ENCODE results near the gene VASP. TPM values are rescaled to one million over a fixed set of nuclear protein-coding genes. Genes with fewer than 3 reads are reported as not detected.
A peak's percentile ranks its signal among the peaks of the same experiment; 100 is the strongest.

The VASP gene
- total RNA-seq, 6 experiments from 2014 or later = 19.4 to 64.1 (median 30.6) TPM

DNA sequence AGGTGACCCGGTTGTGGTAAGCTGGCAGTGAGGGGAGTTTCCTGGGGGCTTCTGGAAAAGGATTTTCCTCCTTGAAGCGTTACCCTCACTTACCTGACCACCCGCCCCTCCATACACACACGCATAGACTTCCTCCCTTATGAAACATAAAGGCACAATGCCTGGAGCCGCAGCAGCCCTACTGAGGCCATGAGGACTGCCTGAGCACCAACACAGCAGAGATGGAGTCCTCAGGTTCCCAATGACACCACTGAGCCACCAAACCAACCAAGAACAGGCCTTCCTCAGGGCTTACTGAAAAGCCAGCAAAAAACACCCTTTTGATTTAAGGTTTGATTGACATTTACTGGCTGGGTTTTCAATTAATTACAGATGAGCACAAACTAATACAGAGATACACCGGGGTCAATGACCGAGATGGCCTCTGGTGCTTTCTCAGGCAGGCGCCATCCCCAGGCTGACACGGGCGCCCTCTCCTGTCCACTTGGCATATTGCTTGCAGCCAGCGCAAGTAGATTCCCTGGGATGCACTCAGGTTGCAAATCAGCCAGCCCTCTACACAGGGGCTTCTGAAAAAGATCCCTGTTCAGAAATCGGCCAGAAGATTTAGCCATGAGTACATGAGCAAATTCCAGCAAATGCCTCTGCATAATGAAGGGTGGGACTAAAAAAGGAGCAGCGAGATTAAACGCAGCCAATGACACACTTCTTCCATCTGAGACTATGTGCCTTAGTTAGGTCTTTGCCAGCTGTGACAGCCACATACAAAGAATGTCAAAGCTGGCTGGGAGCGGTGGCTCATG is 62.5 kb downstream of the VASP start:
- H3K36me3 ChIP-seq = no peaks in the 10 kb centered on the region
- H3K27me3 ChIP-seq = no peaks in the 10 kb centered on the region
- peak overlapping the region in 2 of 3 donors; percentile 32 to 34 for H3K27ac ChIP-seq
- intact Hi-C loops (cut with DNase I) = loop anchor here (5.0 to 10.0 kb wide), 2 partner anchors 45 to 48 kb away; no protein-coding TSS in a partner anchor
- ATAC-seq (peak; percentile 92 to 99 (median 95)), DNase-seq (peak; percentile 76 to 83 (median 82))
- no peak for TF ChIP-seq POLR2A (IDR thresholded peaks at IDR 0.05)
- TF ChIP-seq, protein P1, sequence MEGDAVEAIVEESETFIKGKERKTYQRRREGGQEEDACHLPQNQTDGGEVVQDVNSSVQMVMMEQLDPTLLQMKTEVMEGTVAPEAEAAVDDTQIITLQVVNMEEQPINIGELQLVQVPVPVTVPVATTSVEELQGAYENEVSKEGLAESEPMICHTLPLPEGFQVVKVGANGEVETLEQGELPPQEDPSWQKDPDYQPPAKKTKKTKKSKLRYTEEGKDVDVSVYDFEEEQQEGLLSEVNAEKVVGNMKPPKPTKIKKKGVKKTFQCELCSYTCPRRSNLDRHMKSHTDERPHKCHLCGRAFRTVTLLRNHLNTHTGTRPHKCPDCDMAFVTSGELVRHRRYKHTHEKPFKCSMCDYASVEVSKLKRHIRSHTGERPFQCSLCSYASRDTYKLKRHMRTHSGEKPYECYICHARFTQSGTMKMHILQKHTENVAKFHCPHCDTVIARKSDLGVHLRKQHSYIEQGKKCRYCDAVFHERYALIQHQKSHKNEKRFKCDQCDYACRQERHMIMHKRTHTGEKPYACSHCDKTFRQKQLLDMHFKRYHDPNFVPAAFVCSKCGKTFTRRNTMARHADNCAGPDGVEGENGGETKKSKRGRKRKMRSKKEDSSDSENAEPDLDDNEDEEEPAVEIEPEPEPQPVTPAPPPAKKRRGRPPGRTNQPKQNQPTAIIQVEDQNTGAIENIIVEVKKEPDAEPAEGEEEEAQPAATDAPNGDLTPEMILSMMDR (IDR thresholded peaks at IDR 0.05) = peak; percentile 81 to 90 (median 86)
- H3K4me1 ChIP-seq = peaks cover 0 to 15% (median 3%) of the 10 kb centered on the region in 4 donors
- no peak overlapping the region for H3K4me3 ChIP-seq
- no peaks in the 10 kb centered on the region for H3K9me3 ChIP-seq
- WGBS (ENCODE audit: insufficient coverage, low coverage, low lambda C conversion rate, missing lambda C conversion rate) = 18% methylated on average over 9 of the region's 15 CpGs

DNA sequence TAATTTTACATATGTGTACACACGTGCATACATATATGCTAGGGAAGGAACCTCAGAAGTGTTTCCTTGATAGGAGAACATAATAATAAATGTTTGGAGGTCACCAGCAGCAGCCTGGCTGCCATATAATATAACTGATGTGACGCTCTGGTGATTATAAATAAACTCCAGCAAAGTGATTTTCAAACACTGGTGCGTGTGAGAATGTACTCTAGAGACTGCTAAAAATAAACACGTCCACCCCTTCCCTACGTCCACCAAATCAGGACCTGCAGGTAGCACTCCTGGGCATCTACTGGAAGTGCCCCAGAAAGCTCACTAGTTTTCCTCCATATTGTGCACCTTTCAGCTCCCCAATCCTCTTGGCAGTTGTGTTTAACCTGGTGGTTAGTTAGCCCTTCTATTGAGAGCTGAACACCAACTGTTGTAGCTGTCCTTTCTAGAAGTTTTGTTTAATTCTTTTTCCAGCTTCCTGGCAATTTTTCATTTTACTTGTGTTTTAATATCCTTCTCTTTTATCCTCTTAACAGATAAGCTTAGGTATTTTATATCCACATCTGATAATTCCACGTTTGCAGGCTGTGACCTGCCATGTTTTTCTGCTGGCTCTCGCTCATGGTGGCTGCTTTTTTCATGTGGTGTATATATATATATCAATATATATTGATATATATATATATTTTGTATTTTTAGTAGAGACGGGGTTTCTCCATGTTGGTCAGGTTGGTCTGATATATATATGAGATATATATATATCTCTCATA is 64.4 kb downstream of the VASP start:
- H3K27ac ChIP-seq = no peak overlapping the region
- no peaks in the 10 kb centered on the region for H3K36me3 ChIP-seq
- no peaks in the 10 kb centered on the region for H3K9me3 ChIP-seq
- intact Hi-C loops (cut with DNase I) = loop anchor here in 1 of 2 donors (10.0 kb wide), 1 partner anchor 47 kb away; no protein-coding TSS in a partner anchor
- WGBS (ENCODE audit: insufficient coverage, low coverage, low lambda C conversion rate, missing lambda C conversion rate) = 88% methylated on average over 8 of the region's 8 CpGs
- no peak for DNase-seq
- ATAC-seq = no peak
- no peak overlapping the region for H3K4me3 ChIP-seq
- H3K4me1 ChIP-seq = peaks cover 0 to 26% (median 4%) of the 10 kb centered on the region in 4 donors
- TF ChIP-seq, protein P1 (IDR thresholded peaks at IDR 0.05) = no peak
- TF ChIP-seq POLR2A (IDR thresholded peaks at IDR 0.05) = no peak
- H3K27me3 ChIP-seq = no peaks in the 10 kb centered on the region

DNA sequence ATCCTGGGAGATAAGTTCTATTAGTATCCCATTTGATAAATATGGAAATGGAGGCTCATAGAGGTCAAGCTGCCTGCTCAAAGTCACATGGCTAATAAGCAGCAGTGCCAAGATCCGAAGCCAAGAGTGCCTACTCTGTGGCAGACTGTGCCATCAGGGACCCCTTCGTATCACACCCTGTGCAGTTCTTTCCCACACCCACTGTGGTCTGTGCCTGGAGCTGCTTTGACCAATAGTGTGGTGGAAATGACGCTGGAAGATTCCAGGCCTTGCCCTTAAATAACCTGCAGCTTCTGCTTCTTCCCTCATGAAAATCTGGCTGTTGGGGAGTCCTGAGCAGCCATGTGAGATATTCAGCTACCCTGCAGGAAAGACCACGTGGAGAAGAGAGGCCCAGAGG is 67.2 kb downstream of the VASP start:
- WGBS (ENCODE audit: insufficient coverage, low coverage, low lambda C conversion rate, missing lambda C conversion rate) = 63% methylated on average over 1 of the region's 4 CpGs
- no peak for TF ChIP-seq POLR2A (IDR thresholded peaks at IDR 0.05)
- TF ChIP-seq, protein P1 (IDR thresholded peaks at IDR 0.05) = no peak
- Histone ChIP-seq H3K27ac (no peak overlapping the region), H3K27me3 (no peaks in the 10 kb centered on the region), H3K4me1 (peaks cover 0 to 38% (median 8%) of the 10 kb centered on the region in 4 donors), H3K36me3 (no peaks in the 10 kb centered on the region), H3K4me3 (no peak overlapping the region), H3K9me3 (no peaks in the 10 kb centered on the region)
- DNase-seq (no peak), ATAC-seq (no peak)
- intact Hi-C loops (cut with DNase I) = loop anchor here in 1 of 2 donors (10.0 kb wide), 1 partner anchor 50 kb away; no protein-coding TSS in a partner anchor

DNA sequence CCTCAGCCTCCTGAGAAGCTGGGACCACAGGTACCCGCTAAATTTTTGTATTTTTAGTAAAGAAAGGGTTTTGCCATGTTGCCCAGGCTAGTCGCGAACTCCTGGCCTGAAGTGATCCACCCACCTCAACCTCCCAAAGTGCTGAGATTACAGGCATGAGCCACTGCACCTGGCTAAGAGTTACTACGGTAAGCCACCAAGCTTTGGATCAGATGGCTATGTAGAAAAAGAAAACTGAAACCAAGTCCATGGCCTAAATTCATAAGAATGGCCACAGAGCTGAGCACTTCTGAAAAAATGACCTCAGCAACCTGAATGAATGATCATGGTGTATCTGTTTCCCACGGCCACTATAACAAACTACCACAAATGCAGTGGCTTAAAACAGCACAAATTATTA is 67.9 kb downstream of the VASP start:
- DNase-seq (no peak), ATAC-seq (peak in 1 of 4 donors; percentile 5)
- Histone ChIP-seq H3K9me3 (no peaks in the 10 kb centered on the region), H3K36me3 (no peaks in the 10 kb centered on the region), H3K4me3 (no peak overlapping the region), H3K27ac (no peak overlapping the region), H3K4me1 (peaks cover 0 to 35% (median 8%) of the 10 kb centered on the region in 4 donors), H3K27me3 (no peaks in the 10 kb centered on the region)
- 68% methylated on average over 4 of the region's 5 CpGs for WGBS (ENCODE audit: insufficient coverage, low coverage, low lambda C conversion rate, missing lambda C conversion rate)
- TF ChIP-seq POLR2A (IDR thresholded peaks at IDR 0.05) = no peak
- TF ChIP-seq, protein P1 (IDR thresholded peaks at IDR 0.05) = no peak
- intact Hi-C loops (cut with DNase I) = loop anchor here in 1 of 2 donors (10.0 kb wide), 1 partner anchor 50 kb away; no protein-coding TSS in a partner anchor

Other genes with a start within 250 kb of the VASP start
- 10 to 100 TPM in 1 of 6 experiments, 1 to 10 TPM in 2, under 1 TPM in 2, not detected in 1; 0.42 to 25.6 (median 1.1) TPM for gene CKM, start 184.6 kb upstream of the VASP start, total RNA-seq
- under 1 TPM in 2 of 6 experiments, not detected in 4; 0.22 to 0.26 TPM for gene KLC3, start 166.7 kb upstream of the VASP start, total RNA-seq
- 10 to 100 TPM in 5 of 6 experiments, 1 to 10 TPM in 1; 9.8 to 13.7 (median 11.3) TPM for gene ERCC2, start 136.9 kb upstream of the VASP start, total RNA-seq
- 10 to 100 TPM in 4 of 6 experiments, 1 to 10 TPM in 2; 6.9 to 22.9 (median 14.6) TPM for gene PPP1R13L, start 102.4 kb upstream of the VASP start, total RNA-seq
- gene POLR1G, start 100.8 kb upstream of the VASP start, total RNA-seq = 1 to 10 TPM; 1.3 to 4.5 (median 3.2) TPM
- gene ERCC1, start 83.6 kb upstream of the VASP start, total RNA-seq = 10 to 100 TPM; 19.2 to 29.4 (median 22.6) TPM
- 1 to 10 TPM in 1 of 6 experiments, under 1 TPM in 5; 0.19 to 1.2 (median 0.44) TPM for gene FOSB, start 39.5 kb upstream of the VASP start, total RNA-seq
- gene RTN2, start 10.4 kb upstream of the VASP start, total RNA-seq = 1 to 10 TPM; 1.5 to 7.2 (median 2.9) TPM
- 1 to 10 TPM in 2 of 6 experiments, under 1 TPM in 3, not detected in 1; 0.32 to 2.0 (median 0.51) TPM for gene PPM1N, start 9.0 kb upstream of the VASP start, total RNA-seq
- 10 to 100 TPM in 2 of 6 experiments, 1 to 10 TPM in 4; 6.7 to 18.1 (median 8.1) TPM for gene OPA3, start 77.3 kb downstream of the VASP start, total RNA-seq
- gene GPR4, start 94.7 kb downstream of the VASP start, total RNA-seq = 1 to 10 TPM in 4 of 6 experiments, under 1 TPM in 2; 0.83 to 3.1 (median 1.3) TPM
- gene EML2, start 131.9 kb downstream of the VASP start, total RNA-seq = 10 to 100 TPM; 12.6 to 19.7 (median 13.8) TPM
- under 1 TPM in 4 of 6 experiments, not detected in 2; 0.07 to 0.23 (median 0.18) TPM for gene GIPR, start 160.7 kb downstream of the VASP start, total RNA-seq
- 10 to 100 TPM; 79.7 to 92.5 (median 88.2) TPM for gene SNRPD2, start 184.5 kb downstream of the VASP start, total RNA-seq
- gene QPCTL, start 185.2 kb downstream of the VASP start, total RNA-seq = 1 to 10 TPM; 4.4 to 6.9 (median 5.9) TPM
- 10 to 100 TPM in 1 of 6 experiments, 1 to 10 TPM in 5; 5.6 to 12.4 (median 7.4) TPM for gene FBXO46, start 223.4 kb downstream of the VASP start, total RNA-seq
- gene MEIOSIN, start 226.0 kb downstream of the VASP start, total RNA-seq = under 1 TPM in 1 of 6 experiments, not detected in 5; 0.24 TPM

Measured in right lobe of liver (tissue), 6 donors.